Stimulated activated naive CD8-positive, alpha-beta T cell treated with anti-CD3 and anti-CD28 coated beads, Interleukin-15, Interleukin-2, amounts not matched to agents 100 ng/mL and 50 ng/mL, for 24 hours (primary cell): Measurements from ENCODE around the gene GPD1L.
A peak's percentile ranks its signal among the peaks of the same experiment; 100 is the strongest.
"Not testable (repeated sequence)": the region's sequence is repeated elsewhere in the genome, so short reads cannot be mapped to it uniquely, and the experiment has no call there.

Experiments used
- H3K27ac Mint-ChIP-seq: one replicate; pipeline ENCODE4 v1.8.0; 2021; ENCODE audit warnings: mild to moderate bottlenecking, mixed read lengths
- H3K27me3 Mint-ChIP-seq: one replicate; pipeline ENCODE4 v1.8.0; 2021; ENCODE audit warnings: mixed read lengths
- H3K36me3 Mint-ChIP-seq: one replicate; pipeline ENCODE4 v1.8.0; 2021; ENCODE audit warnings: low read depth, mixed read lengths
- H3K4me1 Mint-ChIP-seq: one replicate; pipeline ENCODE4 v1.8.0; 2021; ENCODE audit warnings: low read depth, mixed read lengths
- H3K4me3 Mint-ChIP-seq: one replicate; pipeline ENCODE4 v1.8.0; 2021; ENCODE audit warnings: mild to moderate bottlenecking, mixed read lengths
- H3K9me3 Mint-ChIP-seq: one replicate; pipeline ENCODE4 v1.8.0; 2021; ENCODE audit warnings: mixed read lengths

Gene GPD1L

GRCh38 chr3:32093204-32093603 is 13.2 kb upstream of the GPD1L start:
- H3K4me3 Mint-ChIP-seq: no peak overlapping the region
- no peak overlapping the region for H3K27ac Mint-ChIP-seq
- peaks cover 7% of the 10 kb centered on the region for H3K4me1 Mint-ChIP-seq
- H3K9me3 Mint-ChIP-seq: peaks cover 8% of the 10 kb centered on the region
- no peaks in the 10 kb centered on the region for H3K36me3 Mint-ChIP-seq
- H3K27me3 Mint-ChIP-seq: peaks cover 6% of the 10 kb centered on the region

GRCh38 chr3:32095431-32095830 is 11.0 kb upstream of the GPD1L start:
- H3K27me3 Mint-ChIP-seq: peaks cover 10% of the 10 kb centered on the region
- no peaks in the 10 kb centered on the region for H3K36me3 Mint-ChIP-seq
- no peaks in the 10 kb centered on the region for H3K9me3 Mint-ChIP-seq
- no peak overlapping the region for H3K27ac Mint-ChIP-seq
- peaks cover 7% of the 10 kb centered on the region for H3K4me1 Mint-ChIP-seq
- H3K4me3 Mint-ChIP-seq: no peak overlapping the region

GRCh38 chr3:32097768-32098167 is 8.7 kb upstream of the GPD1L start:
- H3K4me3 Mint-ChIP-seq: no peak overlapping the region
- H3K4me1 Mint-ChIP-seq: no peaks in the 10 kb centered on the region
- peaks cover 7% of the 10 kb centered on the region for H3K27me3 Mint-ChIP-seq
- no peak overlapping the region for H3K27ac Mint-ChIP-seq
- peaks cover 8% of the 10 kb centered on the region for H3K9me3 Mint-ChIP-seq
- H3K36me3 Mint-ChIP-seq: peaks cover 6% of the 10 kb centered on the region

GRCh38 chr3:32098528-32098927 is 7.9 kb upstream of the GPD1L start:
- Mint-ChIP-seq H3K27ac (no peak overlapping the region), H3K27me3 (peaks cover 4% of the 10 kb centered on the region), H3K4me3 (no peak overlapping the region), H3K36me3 (peaks cover 6% of the 10 kb centered on the region), H3K9me3 (peaks cover 8% of the 10 kb centered on the region), H3K4me1 (no peaks in the 10 kb centered on the region)

GRCh38 chr3:32100465-32100864 is 6.0 kb upstream of the GPD1L start:
- peaks cover 8% of the 10 kb centered on the region for H3K9me3 Mint-ChIP-seq
- peaks cover 6% of the 10 kb centered on the region for H3K36me3 Mint-ChIP-seq
- no peaks in the 10 kb centered on the region for H3K4me1 Mint-ChIP-seq
- no peak overlapping the region for H3K4me3 Mint-ChIP-seq
- peaks cover 4% of the 10 kb centered on the region for H3K27me3 Mint-ChIP-seq
- H3K27ac Mint-ChIP-seq: no peak overlapping the region

- H3K9me3 Mint-ChIP-seq: peaks cover 8% of the 10 kb centered on the region
- H3K36me3 Mint-ChIP-seq: peaks cover 6% of the 10 kb centered on the region
- no peak overlapping the region for H3K4me3 Mint-ChIP-seq
- no peak overlapping the region for H3K27ac Mint-ChIP-seq
- peaks cover 7% of the 10 kb centered on the region for H3K4me1 Mint-ChIP-seq
- peaks cover 4% of the 10 kb centered on the region for H3K27me3 Mint-ChIP-seq
These were observed 4.1 kb upstream of the GPD1L start for GRCh38 chr3:32102289-32102688.

- Mint-ChIP-seq H3K27me3 (no peaks in the 10 kb centered on the region), H3K36me3 (peaks cover 7% of the 10 kb centered on the region), H3K27ac (no peak overlapping the region), H3K4me1 (peaks cover 22% of the 10 kb centered on the region), H3K9me3 (peaks cover 8% of the 10 kb centered on the region), H3K4me3 (no peak overlapping the region)
These were observed 1.9 kb upstream of the GPD1L start for GRCh38 chr3:32104492-32104891.

- H3K9me3 Mint-ChIP-seq: peaks cover 8% of the 10 kb centered on the region
- peak overlapping the region; percentile 95 for H3K4me3 Mint-ChIP-seq
- H3K27ac Mint-ChIP-seq: peak overlapping the region; percentile 68
- peaks cover 15% of the 10 kb centered on the region for H3K36me3 Mint-ChIP-seq
- no peaks in the 10 kb centered on the region for H3K27me3 Mint-ChIP-seq
- peaks cover 32% of the 10 kb centered on the region for H3K4me1 Mint-ChIP-seq
These were observed 909 bp upstream of the GPD1L start for GRCh38 chr3:32105291-32106131.

GRCh38 chr3:32106929-32107362 is 526 bp downstream of the GPD1L start:
- H3K27ac Mint-ChIP-seq: peak overlapping the region; percentile 86
- no peaks in the 10 kb centered on the region for H3K27me3 Mint-ChIP-seq
- peaks cover 45% of the 10 kb centered on the region for H3K4me1 Mint-ChIP-seq
- peaks cover 12% of the 10 kb centered on the region for H3K36me3 Mint-ChIP-seq
- H3K4me3 Mint-ChIP-seq: peak overlapping the region; percentile 95
- peaks cover 1% of the 10 kb centered on the region for H3K9me3 Mint-ChIP-seq

- Mint-ChIP-seq H3K4me3 (peak overlapping the region; percentile 13), H3K4me1 (peaks cover 56% of the 10 kb centered on the region)
- not testable (repeated sequence) for H3K9me3 Mint-ChIP-seq, H3K27ac Mint-ChIP-seq, H3K36me3 Mint-ChIP-seq, H3K27me3 Mint-ChIP-seq
These were observed 1.8 kb downstream of the GPD1L start for GRCh38 chr3:32108224-32108623.

- Mint-ChIP-seq H3K27ac (no peak overlapping the region), H3K9me3 (no peaks in the 10 kb centered on the region), H3K27me3 (no peaks in the 10 kb centered on the region), H3K36me3 (peaks cover 9% of the 10 kb centered on the region), H3K4me1 (peaks cover 67% of the 10 kb centered on the region), H3K4me3 (no peak overlapping the region)
These were observed 2.8 kb downstream of the GPD1L start for GRCh38 chr3:32109256-32109655.

GRCh38 chr3:32110233-32110760 is 3.9 kb downstream of the GPD1L start:
- Mint-ChIP-seq H3K27me3 (no peaks in the 10 kb centered on the region), H3K4me3 (no peak overlapping the region), H3K36me3 (peaks cover 14% of the 10 kb centered on the region), H3K9me3 (no peaks in the 10 kb centered on the region), H3K27ac (no peak overlapping the region), H3K4me1 (peaks cover 77% of the 10 kb centered on the region)

- Mint-ChIP-seq H3K9me3 (no peaks in the 10 kb centered on the region), H3K27ac (no peak overlapping the region), H3K4me3 (no peak overlapping the region), H3K4me1 (peaks cover 80% of the 10 kb centered on the region), H3K36me3 (peaks cover 15% of the 10 kb centered on the region), H3K27me3 (no peaks in the 10 kb centered on the region)
These were observed 5.1 kb downstream of the GPD1L start for GRCh38 chr3:32111560-32111959.

- no peaks in the 10 kb centered on the region for H3K27me3 Mint-ChIP-seq
- peaks cover 15% of the 10 kb centered on the region for H3K36me3 Mint-ChIP-seq
- H3K27ac Mint-ChIP-seq: peak overlapping the region; percentile 81
- no peak overlapping the region for H3K4me3 Mint-ChIP-seq
- peaks cover 71% of the 10 kb centered on the region for H3K4me1 Mint-ChIP-seq
- no peaks in the 10 kb centered on the region for H3K9me3 Mint-ChIP-seq
These were observed 7.1 kb downstream of the GPD1L start for GRCh38 chr3:32113566-32113965.

- H3K4me1 Mint-ChIP-seq: peaks cover 69% of the 10 kb centered on the region
These were observed 7.6 kb downstream of the GPD1L start for GRCh38 chr3:32113981-32114545.

More at GRCh38 chr3:32113981-32114545, 7.6 kb downstream of the GPD1L start:
- Mint-ChIP-seq H3K27ac (peak overlapping the region; percentile 90), H3K9me3 (no peaks in the 10 kb centered on the region), H3K4me3 (peak overlapping the region; percentile 75), H3K27me3 (no peaks in the 10 kb centered on the region), H3K36me3 (peaks cover 15% of the 10 kb centered on the region)
